Immature natural killer cell (primary cell): ENCODE data around the gene TYROBP. TPM values are rescaled to one million over a fixed set of nuclear protein-coding genes. Genes with fewer than 3 reads are reported as not detected.

Source experiments
- DNase-seq, 3 donors: peaks; one replicate each; pipeline ENCODE4 v3.0.0; 2022; ENCODE audit warnings: mixed read lengths in 1 of 3
- H3K27ac Mint-ChIP-seq, 6 donors: one replicate each; pipeline ENCODE4 v1.8.0; 2020; ENCODE audit warnings: mixed read lengths in 6 of 6, mild to moderate bottlenecking in 5 of 6, inconsistent platforms in 4 of 6, moderate library complexity in 3 of 6
- H3K27me3 Mint-ChIP-seq, 3 donors: one replicate each; pipeline ENCODE4 v1.8.0; 2020 to 2021; ENCODE audit warnings: low read depth in 3 of 3, mild to moderate bottlenecking in 3 of 3, mixed read lengths in 3 of 3, moderate library complexity in 3 of 3, inconsistent platforms in 1 of 3
- H3K36me3 Mint-ChIP-seq, 3 donors: one replicate each; pipeline ENCODE4 v1.8.0; 2020; ENCODE audit warnings: mixed read lengths in 3 of 3, inconsistent platforms in 2 of 3, mild to moderate bottlenecking in 2 of 3
- H3K4me1 Mint-ChIP-seq, 2 donors: one replicate each; pipeline ENCODE4 v1.8.0; 2020; ENCODE audit warnings: inconsistent platforms in 2 of 2, mild to moderate bottlenecking in 2 of 2, mixed read lengths in 2 of 2, moderate library complexity in 1 of 2
- H3K4me3 Mint-ChIP-seq, 5 donors: one replicate each; pipeline ENCODE4 v1.8.0; 2020; ENCODE audit warnings: mild to moderate bottlenecking in 5 of 5, mixed read lengths in 5 of 5, inconsistent platforms in 3 of 5, moderate library complexity in 3 of 5
- H3K9me3 Mint-ChIP-seq, 6 donors: one replicate each; pipeline ENCODE4 v1.8.0; 2020; ENCODE audit warnings: mild to moderate bottlenecking in 6 of 6, mixed read lengths in 6 of 6, inconsistent platforms in 4 of 6, moderate library complexity in 3 of 6
- polyA plus RNA-seq, 3 donors: library from polyadenylated mRNA; unstranded; fragments of 300-500 nt; fragmentation: Illumina TruSeq; gene quantifications; one replicate each; pipeline ENCODE4 v1.2.3, GENCODE V29; 2021

Gene TYROBP
- polyA plus RNA-seq, 3 donors from 2014 or later, result 2,771 to 3,312 (median 2,871) TPM

GRCh38 chr19:35938282-35939224 is 30.5 kb upstream of the TYROBP start:
- peak overlapping the region in 3 of 6 donors; percentile 12 to 50 (median 42) for H3K27ac Mint-ChIP-seq
- H3K4me3 Mint-ChIP-seq, result peak overlapping the region; percentile 49 to 90 (median 70)
- no peaks in the 10 kb centered on the region for H3K9me3 Mint-ChIP-seq
- peaks cover 3 to 13% (median 5%) of the 10 kb centered on the region in 3 donors for H3K27me3 Mint-ChIP-seq
- peaks cover 23% of the 10 kb centered on the region in 2 donors for H3K4me1 Mint-ChIP-seq
- no peak for DNase-seq
- H3K36me3 Mint-ChIP-seq, result peaks cover 0 to 8% (median 7%) of the 10 kb centered on the region in 3 donors

GRCh38 chr19:35937345-35938281 is 29.5 kb upstream of the TYROBP start:
- Mint-ChIP-seq H3K27me3 (peaks cover 3 to 13% (median 5%) of the 10 kb centered on the region in 3 donors), H3K4me3 (peak overlapping the region; percentile 52 to 90 (median 70)), H3K27ac (peak overlapping the region in 5 of 6 donors; percentile 1 to 83 (median 19)), H3K36me3 (peaks cover 0 to 8% (median 7%) of the 10 kb centered on the region in 3 donors), H3K9me3 (no peaks in the 10 kb centered on the region), H3K4me1 (peaks cover 23% of the 10 kb centered on the region in 2 donors)
- no peak for DNase-seq

- H3K27me3 Mint-ChIP-seq, result peaks cover 4 to 13% (median 5%) of the 10 kb centered on the region in 3 donors
- no peak for DNase-seq
Measured at GRCh38 chr19:35936738-35937268, 28.7 kb upstream of the TYROBP start.

GRCh38 chr19:35935911-35936737 is 28.0 kb upstream of the TYROBP start, which contains the start of gene LRFN3:
LRFN3 (plus strand) TSS chr19:35936374; CDS start chr19:35939426, 3,052 bp downstream.
- Mint-ChIP-seq H3K9me3 (no peaks in the 10 kb centered on the region), H3K27me3 (peaks cover 3 to 16% (median 11%) of the 10 kb centered on the region in 3 donors), H3K4me3 (peak within 1 kb of the TSS; percentile 47 to 94 (median 81)), H3K27ac (peak within 1 kb of the TSS in 5 of 6 donors; percentile 32 to 85 (median 57)), H3K36me3 (peaks cover 0 to 8% (median 7%) of the 10 kb centered on the region in 3 donors), H3K4me1 (peaks cover 31% of the 10 kb centered on the region in 2 donors)
- no peak for DNase-seq

More at GRCh38 chr19:35936738-35937268, 28.7 kb upstream of the TYROBP start:
- peak overlapping the region; percentile 17 to 90 (median 56) for H3K4me3 Mint-ChIP-seq
- peaks cover 25 to 26% of the 10 kb centered on the region in 2 donors for H3K4me1 Mint-ChIP-seq
- peaks cover 0 to 8% (median 7%) of the 10 kb centered on the region in 3 donors for H3K36me3 Mint-ChIP-seq
- peak overlapping the region in 1 of 6 donors; percentile 23 for H3K27ac Mint-ChIP-seq
- H3K9me3 Mint-ChIP-seq, result no peaks in the 10 kb centered on the region

- Mint-ChIP-seq H3K9me3 (no peaks in the 10 kb centered on the region), H3K4me3 (peak overlapping the region in 1 of 5 donors; percentile 12), H3K27ac (peak overlapping the region in 2 of 6 donors; percentile 93 to 98), H3K27me3 (peaks cover 7 to 24% (median 19%) of the 10 kb centered on the region in 3 donors), H3K36me3 (no peaks in the 10 kb centered on the region), H3K4me1 (peaks cover 45 to 48% of the 10 kb centered on the region in 2 donors)
- DNase-seq, result no peak
Measured at GRCh38 chr19:35932291-35932936, 24.3 kb upstream of the TYROBP start.

GRCh38 chr19:35931874-35932202 is 23.7 kb upstream of the TYROBP start:
- no peaks in the 10 kb centered on the region for H3K9me3 Mint-ChIP-seq
- DNase-seq, result no peak
- peaks cover 0 to 1% (median 1%) of the 10 kb centered on the region in 3 donors for H3K36me3 Mint-ChIP-seq
- H3K27me3 Mint-ChIP-seq, result peaks cover 7 to 24% (median 16%) of the 10 kb centered on the region in 3 donors
- peak overlapping the region in 2 of 5 donors; percentile 12 to 83 for H3K4me3 Mint-ChIP-seq
- peak overlapping the region; percentile 73 to 98 (median 94) for H3K27ac Mint-ChIP-seq
- H3K4me1 Mint-ChIP-seq, result peaks cover 47 to 53% of the 10 kb centered on the region in 2 donors

- H3K9me3 Mint-ChIP-seq, result no peaks in the 10 kb centered on the region
- peak overlapping the region; percentile 75 to 88 (median 83) for H3K4me3 Mint-ChIP-seq
- peaks cover 10 to 28% (median 19%) of the 10 kb centered on the region in 3 donors for H3K27me3 Mint-ChIP-seq
- peak overlapping the region; percentile 91 to 98 (median 96) for H3K27ac Mint-ChIP-seq
- H3K36me3 Mint-ChIP-seq, result peaks cover 0 to 5% (median 4%) of the 10 kb centered on the region in 3 donors
- peaks cover 51 to 58% of the 10 kb centered on the region in 2 donors for H3K4me1 Mint-ChIP-seq
- peak; percentile 99 to 100 (median 100) for DNase-seq
Measured at GRCh38 chr19:35931161-35931873, 23.2 kb upstream of the TYROBP start.

- no peaks in the 10 kb centered on the region for H3K9me3 Mint-ChIP-seq
- peaks cover 8 to 28% (median 15%) of the 10 kb centered on the region in 3 donors for H3K27me3 Mint-ChIP-seq
- peak; percentile 74 to 79 (median 74) for DNase-seq
- H3K27ac Mint-ChIP-seq, result peak overlapping the region; percentile 91 to 98 (median 96)
- peak overlapping the region; percentile 82 to 89 (median 85) for H3K4me3 Mint-ChIP-seq
- peaks cover 3 to 8% (median 4%) of the 10 kb centered on the region in 3 donors for H3K36me3 Mint-ChIP-seq
- peaks cover 52 to 56% of the 10 kb centered on the region in 2 donors for H3K4me1 Mint-ChIP-seq
Measured at GRCh38 chr19:35929876-35930275, 21.8 kb upstream of the TYROBP start.

- H3K9me3 Mint-ChIP-seq, result no peaks in the 10 kb centered on the region
- peak overlapping the region; percentile 87 to 95 (median 90) for H3K27ac Mint-ChIP-seq
- peaks cover 3 to 8% (median 4%) of the 10 kb centered on the region in 3 donors for H3K36me3 Mint-ChIP-seq
- H3K4me1 Mint-ChIP-seq, result peaks cover 52 to 56% of the 10 kb centered on the region in 2 donors
- H3K27me3 Mint-ChIP-seq, result peaks cover 8 to 28% (median 15%) of the 10 kb centered on the region in 3 donors
- peak; percentile 80 to 83 (median 81) for DNase-seq
- H3K4me3 Mint-ChIP-seq, result peak overlapping the region; percentile 66 to 80 (median 78)
Measured at GRCh38 chr19:35928507-35928906, 20.4 kb upstream of the TYROBP start.

GRCh38 chr19:35925501-35925900 is 17.4 kb upstream of the TYROBP start:
- Mint-ChIP-seq H3K4me3 (no peak overlapping the region), H3K9me3 (no peaks in the 10 kb centered on the region), H3K27ac (peak overlapping the region in 2 of 6 donors; percentile 65 to 74), H3K4me1 (peaks cover 37 to 42% of the 10 kb centered on the region in 2 donors), H3K36me3 (peaks cover 3 to 8% (median 4%) of the 10 kb centered on the region in 3 donors), H3K27me3 (peaks cover 7 to 22% (median 8%) of the 10 kb centered on the region in 3 donors)
- no peak for DNase-seq

GRCh38 chr19:35921012-35921411 is 12.9 kb upstream of the TYROBP start:
- H3K27ac Mint-ChIP-seq, result no peak overlapping the region
- peaks cover 0 to 8% of the 10 kb centered on the region in 2 donors for H3K4me1 Mint-ChIP-seq
- H3K4me3 Mint-ChIP-seq, result no peak overlapping the region
- peaks cover 0 to 3% (median 3%) of the 10 kb centered on the region in 3 donors for H3K36me3 Mint-ChIP-seq
- DNase-seq, result no peak
- H3K9me3 Mint-ChIP-seq, result no peaks in the 10 kb centered on the region
- H3K27me3 Mint-ChIP-seq, result peaks cover 0 to 6% (median 0%) of the 10 kb centered on the region in 3 donors
